H1 (cell line): Measurements from ENCODE around the gene NTRK2. TPM values are rescaled to one million over a fixed set of nuclear protein-coding genes. Genes with fewer than 3 reads are reported as not detected.

ENCODE experiments used
- CTCF ChIA-PET: fragments of 300-600 bp; sonication (Branson Sonifier 250); formaldehyde crosslinking; loops from one replicate; lab custom pipeline; 2021; ENCODE audit not compliant: partially characterized antibody; lab: Charles Lee
- POLR2A ChIA-PET: fragments of 300-600 bp; sonication (Branson Sonifier 250); formaldehyde crosslinking; loops from one replicate; lab custom pipeline; 2021; ENCODE audit warnings: inconsistent platforms; ENCODE audit not compliant: partially characterized antibody; lab: Charles Lee
- DNase-seq, 2 experiments: peaks; one replicate each; pipeline versions ENCODE4 v3.0.0 to v3.0.0-alpha.2; 2010 to 2022; ENCODE audit warnings: low spot score in 2 of 2, low read depth in 1 of 2, mixed read lengths in 1 of 2
- FAIRE-seq: peaks from 2 replicates; lab custom pipeline; 2011; peaks lifted over from hg19 to GRCh38; lab: Jason Lieb, UNC
- H2AFZ ChIP-seq: 2 replicates; pipeline ENCODE4 v1.8.1; 2012; ENCODE audit warnings: low read length, inconsistent platforms
- H2AK5ac ChIP-seq: 2 replicates; pipeline ENCODE4 v1.6.1; 2013; ENCODE audit warnings: low read depth, low read length
- H2BK120ac ChIP-seq: replicated peaks from 2 replicates; pipeline ENCODE3; 2013; ENCODE audit warnings: low read depth, low read length, inconsistent platforms
- H2BK12ac ChIP-seq: 2 replicates; pipeline ENCODE4 v1.6.1; 2013; ENCODE audit warnings: low read depth, low read length
- H2BK15ac ChIP-seq: 2 replicates; pipeline ENCODE4 v1.6.1; 2013; ENCODE audit warnings: low read length
- H2BK20ac ChIP-seq: 2 replicates; pipeline ENCODE4 v1.6.1; 2013; ENCODE audit warnings: low read length
- H2BK5ac ChIP-seq: 2 replicates; pipeline ENCODE4 v1.6.1; 2013; ENCODE audit warnings: low read depth, low read length
- H3K14ac ChIP-seq: 2 replicates; pipeline ENCODE4 v1.6.1; 2013; ENCODE audit warnings: inconsistent platforms; ENCODE audit not compliant: insufficient read length
- H3K18ac ChIP-seq: 2 replicates; pipeline ENCODE4 v1.6.1; 2013; ENCODE audit warnings: low read length; ENCODE audit errors: extremely low read depth
- H3K23ac ChIP-seq: 2 replicates; pipeline ENCODE4 v1.6.1; 2013; ENCODE audit warnings: inconsistent platforms; ENCODE audit not compliant: insufficient read length
- H3K23me2 ChIP-seq: 2 replicates; pipeline ENCODE4 v1.6.1; 2013; ENCODE audit warnings: low read depth, low read length
- H3K27ac ChIP-seq: 2 replicates; pipeline ENCODE4 v1.6.1; 2011; ENCODE audit warnings: low read depth, low read length, inconsistent platforms
- H3K27me3 ChIP-seq, 4 experiments: replicated peaks in 1 of 4; 1 replicate in 1 of 4; 2 replicates in 3 of 4; pipeline versions ENCODE4 v1.6.1 to v1.8.1; 2011 to 2013; ENCODE audit warnings: low read length in 3 of 4, mild to moderate bottlenecking in 3 of 4, inconsistent platforms in 2 of 4, mixed read lengths in 2 of 4, moderate library complexity in 1 of 4; ENCODE audit not compliant: control insufficient read depth in 3 of 4, insufficient read depth in 3 of 4; ENCODE audit errors: extremely low read depth in 1 of 4
- H3K36me3 ChIP-seq, 4 experiments: 2 replicates each; pipeline versions ENCODE4 v1.6.1 to v1.8.1; 2011 to 2013; ENCODE audit warnings: mild to moderate bottlenecking in 4 of 4, low read length in 3 of 4, moderate library complexity in 2 of 4, control low read depth in 1 of 4, inconsistent platforms in 1 of 4; ENCODE audit not compliant: insufficient read depth in 4 of 4, control insufficient read depth in 2 of 4
- H3K4ac ChIP-seq: replicated peaks from 2 replicates; pipeline ENCODE3; 2013; ENCODE audit warnings: low read length, low read depth, mixed read lengths, inconsistent platforms; ENCODE audit not compliant: insufficient read length
- H3K4me1 ChIP-seq, 4 experiments: replicated peaks in 1 of 4; 1 replicate in 1 of 4; 2 replicates in 3 of 4; pipeline versions ENCODE4 v1.6.1 to v1.8.1; 2011 to 2013; ENCODE audit warnings: low read length in 3 of 4, inconsistent platforms in 2 of 4, mixed read lengths in 1 of 4; ENCODE audit not compliant: insufficient read depth in 4 of 4, control insufficient read depth in 3 of 4
- H3K4me2 ChIP-seq, 2 experiments: 2 replicates each; pipeline versions ENCODE4 v1.6.1 to v1.8.1; 2011 to 2013; ENCODE audit warnings: low read depth in 2 of 2, low read length in 2 of 2, control low read depth in 1 of 2, inconsistent platforms in 1 of 2, mild to moderate bottlenecking in 1 of 2; ENCODE audit not compliant: insufficient read depth in 1 of 2
- H3K4me3 ChIP-seq, 4 experiments: fragments of 200-600, 300-600 bp in 1 of 4; sonication (generic), shearing (Covaris generic), sonication (Bioruptor Twin) in 1 of 4; 2 replicates each; pipeline versions ENCODE4 v1.5.1 to v1.8.1; 2011 to 2016; ENCODE audit warnings: low read length in 4 of 4, low read depth in 3 of 4, control low read depth in 2 of 4, inconsistent platforms in 2 of 4, mild to moderate bottlenecking in 2 of 4, mixed read lengths in 1 of 4, moderate library complexity in 1 of 4; ENCODE audit not compliant: insufficient read depth in 2 of 4; ENCODE audit errors: extremely low read depth in 1 of 4
- H3K56ac ChIP-seq: replicated peaks from 2 replicates; pipeline ENCODE3; 2013; ENCODE audit warnings: low read depth, mild to moderate bottlenecking, mixed read lengths, low read length, inconsistent platforms; ENCODE audit not compliant: insufficient read length
- H3K79me1 ChIP-seq: 2 replicates; pipeline ENCODE4 v1.6.1; 2013; ENCODE audit warnings: low read depth, low read length, control low read depth
- H3K79me2 ChIP-seq, 2 experiments: 2 replicates each; pipeline versions ENCODE4 v1.6.1 to v1.8.1; 2012 to 2013; ENCODE audit warnings: low read length in 2 of 2, mild to moderate bottlenecking in 2 of 2, inconsistent platforms in 1 of 2; ENCODE audit not compliant: insufficient read depth in 2 of 2, control insufficient read depth in 1 of 2
- H3K9ac ChIP-seq, 4 experiments: replicated peaks in 1 of 4; 1 replicate in 1 of 4; 2 replicates in 3 of 4; pipeline versions ENCODE4 v1.6.1 to v1.8.1; 2011 to 2013; ENCODE audit warnings: low read depth in 3 of 4, low read length in 3 of 4, control low read depth in 2 of 4, mild to moderate bottlenecking in 2 of 4, moderate library complexity in 2 of 4, inconsistent platforms in 1 of 4; ENCODE audit errors: extremely low read depth in 1 of 4
- H3K9me3 ChIP-seq, 2 experiments: 2 replicates each; pipeline versions ENCODE4 v1.6.1 to v1.8.1; 2012 to 2013; ENCODE audit warnings: mild to moderate bottlenecking in 2 of 2, moderate library complexity in 2 of 2, control low read depth in 1 of 2, inconsistent platforms in 1 of 2, low read depth in 1 of 2, low read length in 1 of 2, mixed read lengths in 1 of 2; ENCODE audit not compliant: insufficient read depth in 2 of 2
- H4K20me1 ChIP-seq, 2 experiments: replicated peaks in 1 of 2; 2 replicates each; pipeline versions ENCODE3 to v1.8.1; 2011 to 2013; ENCODE audit warnings: inconsistent platforms in 2 of 2, low read length in 2 of 2, mild to moderate bottlenecking in 1 of 2; ENCODE audit not compliant: insufficient read depth in 2 of 2, control insufficient read depth in 1 of 2
- H4K5ac ChIP-seq: 2 replicates; pipeline ENCODE4 v1.6.1; 2013; ENCODE audit warnings: low read length, low read depth, mixed read lengths, inconsistent platforms; ENCODE audit not compliant: insufficient read length
- H4K8ac ChIP-seq: 2 replicates; pipeline ENCODE4 v1.8.0; 2013; ENCODE audit warnings: mild to moderate bottlenecking, moderate library complexity, low read length, inconsistent platforms; ENCODE audit not compliant: insufficient read depth; ENCODE audit errors: extremely low read depth
- H4K91ac ChIP-seq: replicated peaks from 2 replicates; pipeline ENCODE3; 2013; ENCODE audit warnings: low read length, mixed read lengths, inconsistent platforms; ENCODE audit not compliant: insufficient read length
- BCL11A ChIP-seq, 2 experiments: IDR thresholded peaks; one replicate each; pipeline ENCODE4 v1.6.1; 2011; ENCODE audit warnings: low read depth in 2 of 2, low read length in 2 of 2, mild to moderate bottlenecking in 2 of 2
- CEBPB ChIP-seq: IDR thresholded peaks from 2 replicates; pipeline ENCODE4 v1.6.1; 2012; ENCODE audit warnings: low read depth, low read length
- CHD1 ChIP-seq: IDR thresholded peaks from 2 replicates; pipeline ENCODE4 v1.6.1; 2012; ENCODE audit warnings: low read depth, low read length, improper control_type of control experiment
- CTBP2 ChIP-seq: IDR thresholded peaks from 2 replicates; pipeline ENCODE4 v1.7.0; 2011; ENCODE audit warnings: borderline replicate concordance, mild to moderate bottlenecking, moderate library complexity, mixed read lengths, low read length; ENCODE audit not compliant: insufficient read depth, insufficient read length
- GABPA ChIP-seq: IDR thresholded peaks from 2 replicates; pipeline ENCODE4 v1.6.1; 2011; ENCODE audit warnings: mild to moderate bottlenecking, low read length, moderate library complexity, borderline replicate concordance; ENCODE audit not compliant: insufficient read depth
- HDAC6 ChIP-seq: IDR thresholded peaks from one replicate; pipeline ENCODE4 v1.7.1; 2012; ENCODE audit warnings: low read depth, mild to moderate bottlenecking, inconsistent platforms, low read length, moderate library complexity
- SAP30 ChIP-seq: fragments of 300-600 bp; sonication (generic); IDR thresholded peaks from 2 replicates; pipeline ENCODE4 v1.7.1; 2012; ENCODE audit warnings: low read length, moderate library complexity, mild to moderate bottlenecking, inconsistent platforms; ENCODE audit not compliant: insufficient read depth, insufficient replicate concordance
- TCF12 ChIP-seq: IDR thresholded peaks from 2 replicates; pipeline ENCODE4 v1.6.1; 2011; ENCODE audit warnings: low read depth, mild to moderate bottlenecking, low read length
- TEAD4 ChIP-seq: IDR thresholded peaks from 2 replicates; pipeline ENCODE4 v1.6.1; 2012; ENCODE audit warnings: low read depth, low read length, inconsistent platforms, mixed read lengths
- WGBS, 2 experiments: shearing (Covaris generic) in 1 of 2; methylation state at CpG; one replicate each; pipeline versions ENCODE4 v1.1.6 to v1.1.7; 2013 to 2015; ENCODE audit warnings: low lambda C conversion rate in 2 of 2, mixed read lengths in 2 of 2, inconsistent platforms in 1 of 2, low coverage in 1 of 2, missing lambda C conversion rate in 1 of 2; ENCODE audit not compliant: insufficient replicate concordance in 2 of 2, insufficient coverage in 1 of 2, insufficient read length in 1 of 2; ENCODE audit errors: extremely low coverage in 1 of 2, missing lambda C conversion rate in 1 of 2; 5-methylcytosine and 5-hydroxymethylcytosine counted together
- polyA plus RNA-seq, 7 experiments: library from polyadenylated mRNA; depleted of rRNA in 3 of 7; stranded (reverse) in 5 of 7; unstranded in 2 of 7; fragments of >200 nt in 5 of 7; fragments of 200-250 nt in 2 of 7; gene quantifications; 1 replicate in 5 of 7; 2 replicates in 1 of 7; 4 replicates in 1 of 7; pipeline versions ENCODE4 v1.2.1 to v1.2.3, GENCODE V29; 2011 to 2013; ENCODE audit warnings: missing spikeins in 2 of 7, mixed read lengths in 2 of 7
- total RNA-seq: library from RNA; stranded (reverse); fragmentation: NEBNext Ultra II Directional; extraction: Animal tissue kit (Norgen Biotek cat#: 25700); gene quantifications from 2 replicates; pipeline ENCODE4 v1.2.1, GENCODE V29; 2021
- TF ChIP-seq, protein P1 (sequence below): IDR thresholded peaks from 2 replicates; pipeline ENCODE4 v1.6.1; 2011; ENCODE audit warnings: low read length, improper control_type of control experiment

The NTRK2 gene
- total and polyA plus RNA-seq, 2 of the 8 experiments (the other 6 are each of a cell fraction or from before 2014, with no cell fraction given): 0.03 to 0.04 TPM

DNA sequence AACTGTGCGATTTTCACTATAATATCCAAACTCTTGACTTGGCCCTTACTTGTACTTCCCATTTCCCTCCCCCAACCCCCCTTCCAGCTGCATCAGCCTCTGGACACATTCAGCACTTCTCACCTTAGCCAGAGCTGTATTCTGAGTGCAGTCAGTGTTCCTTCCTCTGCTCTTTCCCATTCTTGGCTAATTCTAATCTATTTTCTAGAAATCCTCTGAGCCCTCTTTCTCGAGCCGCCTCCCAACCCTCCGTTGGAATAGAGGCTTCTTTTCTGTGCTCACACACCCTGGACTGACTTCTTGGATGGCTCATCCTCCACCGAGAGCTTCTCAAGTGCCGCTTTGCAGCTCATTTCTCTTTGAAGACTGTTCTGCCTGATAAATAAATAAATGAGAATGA lies 188.8 kb downstream of the NTRK2 start:
- CTCF ChIA-PET: interaction anchor here (0.9 kb wide), 1 partner anchor 78 kb away, joined by 4 read pairs; no protein-coding TSS in a partner anchor
- TF ChIP-seq CEBPB (no peak), TEAD4 (no peak), HDAC6 (no peak), SAP30 (no peak), GABPA (no peak), TCF12 (no peak), CTBP2 (no peak), BCL11A (IDR thresholded peaks at IDR 0.05; ENCODE audit: low read depth in 2 of 2, low read length in 2 of 2) (no peak), CHD1 (no peak)
- TF ChIP-seq, protein P1, sequence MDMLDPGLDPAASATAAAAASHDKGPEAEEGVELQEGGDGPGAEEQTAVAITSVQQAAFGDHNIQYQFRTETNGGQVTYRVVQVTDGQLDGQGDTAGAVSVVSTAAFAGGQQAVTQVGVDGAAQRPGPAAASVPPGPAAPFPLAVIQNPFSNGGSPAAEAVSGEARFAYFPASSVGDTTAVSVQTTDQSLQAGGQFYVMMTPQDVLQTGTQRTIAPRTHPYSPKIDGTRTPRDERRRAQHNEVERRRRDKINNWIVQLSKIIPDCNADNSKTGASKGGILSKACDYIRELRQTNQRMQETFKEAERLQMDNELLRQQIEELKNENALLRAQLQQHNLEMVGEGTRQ: no peak
- no peak overlapping the region for H4K91ac ChIP-seq
- H3K14ac ChIP-seq: no peak overlapping the region
- H2AK5ac ChIP-seq: no peak overlapping the region
- FAIRE-seq (no peak), DNase-seq (no peak)
- H2BK20ac ChIP-seq: 0 out of 2 replicates have a peak overlapping the region, but pooled peaks have one; percentile 34
- peaks cover under 1 to 22% (median 13%) of the 10 kb centered on the region in 4 experiments; a peak in 4 of 7 replicates for H3K4me1 ChIP-seq
- H3K4ac ChIP-seq: no peak overlapping the region
- H3K36me3 ChIP-seq: no peaks in the 10 kb centered on the region
- H3K4me2 ChIP-seq: no peak overlapping the region
- no peak overlapping the region for H3K4me3 ChIP-seq
- no peak overlapping the region for H3K56ac ChIP-seq
- no peaks in the 10 kb centered on the region for H4K20me1 ChIP-seq
- H3K27me3 ChIP-seq: no peaks in the 10 kb centered on the region
- H3K79me1 ChIP-seq: no peaks in the 10 kb centered on the region
- no peak overlapping the region for H2BK15ac ChIP-seq
- H2BK120ac ChIP-seq: no peak overlapping the region
- no peak overlapping the region for H2BK5ac ChIP-seq
- H2BK12ac ChIP-seq: peak overlapping the region; percentile 77; the same call in 1 of the 2 replicates
- H3K23ac ChIP-seq: no peak overlapping the region
- no peak overlapping the region for H3K9ac ChIP-seq
- no peak overlapping the region for H2AFZ ChIP-seq
- no peak overlapping the region for H3K27ac ChIP-seq
- no peaks in the 10 kb centered on the region for H3K9me3 ChIP-seq
- no peak overlapping the region for H4K8ac ChIP-seq
- no peak overlapping the region for H3K18ac ChIP-seq
- no peaks in the 10 kb centered on the region for H3K23me2 ChIP-seq
- no peak overlapping the region for H4K5ac ChIP-seq
- 88% methylated on average over 6 of the region's 6 CpGs; no CpG with 5 or more reads in 1 of the 2 experiments for WGBS, 2 experiments
- POLR2A ChIA-PET: no interaction called here
- no peaks in the 10 kb centered on the region for H3K79me2 ChIP-seq
